GM19467 (cell line): ENCODE measurements around the gene P4HA3.

ENCODE experiments used
- ATAC-seq: cut with Tn5 transposase; IDR thresholded peaks from one replicate; pipeline ENCODE4 v1.9.1; 2021; ENCODE audit warnings: mild to moderate bottlenecking, moderate library complexity; ENCODE audit not compliant: unreplicated experiment

Gene P4HA3

DNA sequence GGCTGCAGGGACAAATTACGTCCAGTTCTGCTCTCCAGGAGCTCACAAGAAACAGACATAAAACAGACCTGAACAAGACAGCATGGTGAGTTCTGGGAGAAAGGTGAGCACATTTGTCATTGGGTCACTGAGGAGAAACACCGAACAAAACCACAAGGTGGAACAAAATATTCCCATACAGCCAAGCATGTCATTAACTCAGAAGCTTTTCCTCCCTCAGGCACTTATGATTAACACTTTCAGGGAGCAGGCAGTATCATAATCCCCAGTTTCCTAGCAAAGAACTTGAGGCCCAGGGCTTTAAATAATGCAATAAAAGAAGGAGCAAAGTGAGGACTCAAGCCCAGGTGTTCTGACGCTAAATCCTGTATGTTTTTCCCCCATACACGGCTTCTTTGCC is 43.0 kb downstream of the P4HA3 start:
- no peak for ATAC-seq

DNA sequence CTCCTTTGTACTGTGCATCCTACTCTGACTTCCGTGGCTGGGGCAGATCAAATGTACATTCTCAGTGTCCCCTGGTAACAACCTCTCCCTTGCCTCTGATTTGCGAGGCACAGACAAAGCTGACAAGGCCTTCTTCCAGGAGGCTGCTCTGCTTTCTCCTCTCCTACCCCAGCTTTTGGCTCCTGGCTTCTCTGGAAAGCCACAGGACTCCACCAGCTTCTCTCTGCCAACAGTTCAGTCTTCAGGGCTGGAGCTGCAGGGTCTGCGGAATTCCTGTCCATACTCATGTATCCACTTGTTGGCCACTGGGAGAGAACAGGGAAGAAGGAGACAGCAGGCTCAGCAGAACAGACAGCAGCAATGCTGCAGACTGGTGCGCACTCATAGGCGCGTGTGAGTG is 44.4 kb downstream of the P4HA3 start:
- ATAC-seq = no peak

DNA sequence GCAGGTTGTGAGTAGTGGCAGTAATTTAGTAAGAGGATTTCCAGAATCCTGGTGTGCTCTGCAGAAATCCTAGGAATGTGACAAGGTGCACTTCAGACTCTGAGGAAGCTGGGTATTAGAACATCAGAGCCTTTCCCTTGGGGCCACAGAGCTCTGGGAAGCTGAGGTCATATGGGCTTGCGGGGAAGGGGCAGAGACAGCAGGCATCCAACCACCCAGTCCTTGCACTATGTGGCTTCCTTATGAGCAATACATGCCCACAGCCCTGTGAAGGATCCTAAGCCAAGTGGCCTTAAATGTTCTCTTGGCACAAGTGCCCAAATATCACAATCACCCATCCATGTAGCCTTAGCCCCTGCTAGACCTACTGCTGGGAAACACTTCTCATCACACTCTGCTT is 46.2 kb downstream of the P4HA3 start:
- ATAC-seq = no peak

DNA sequence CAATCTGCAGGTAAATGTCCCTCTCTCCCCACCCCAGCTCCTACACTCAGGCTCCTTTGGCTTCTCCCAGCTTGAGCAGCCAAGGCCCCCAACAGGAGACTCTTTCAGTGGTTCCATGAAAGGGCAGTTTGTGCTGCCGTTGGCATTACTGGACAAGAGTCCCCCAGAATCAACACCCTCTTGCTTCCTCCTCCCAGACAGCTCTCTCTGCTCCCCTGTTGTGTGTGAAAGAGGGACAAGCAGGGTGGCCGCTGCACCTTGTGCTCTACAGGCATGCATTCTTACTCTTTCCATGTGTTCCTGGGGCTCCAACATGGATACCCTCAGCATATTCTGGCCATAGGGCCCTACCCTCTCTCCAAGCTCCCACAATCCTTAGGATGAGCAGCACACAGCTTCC is 48.7 kb downstream of the P4HA3 start:
- ATAC-seq = no peak

DNA sequence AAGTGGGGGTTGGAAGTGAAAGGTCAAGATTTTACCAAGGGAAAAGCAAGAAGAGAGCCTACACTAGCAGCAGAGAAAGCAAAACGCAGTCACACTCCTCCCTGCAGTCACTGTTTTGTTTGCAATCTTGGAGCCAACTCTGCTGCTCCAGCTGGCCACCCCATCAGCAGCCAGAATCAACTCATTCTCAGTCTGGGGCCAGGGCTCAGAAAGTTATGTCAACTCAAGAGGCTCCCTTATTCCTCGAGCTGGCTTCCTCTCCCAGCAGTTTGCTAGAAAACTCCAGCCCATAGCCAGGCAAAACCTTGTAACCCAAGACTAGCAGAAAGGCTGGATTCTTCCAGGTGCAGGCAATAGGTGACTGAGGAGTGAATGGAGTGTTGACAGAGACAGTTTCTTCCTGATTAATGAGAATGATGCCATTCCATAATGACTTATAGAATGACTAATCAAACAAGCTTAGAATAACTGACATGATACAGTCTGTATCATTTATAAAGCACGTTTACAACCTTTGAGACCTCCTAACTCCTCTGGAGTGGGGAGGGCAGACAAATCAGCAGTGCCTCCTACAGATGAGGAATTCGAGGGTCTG is 53.4 kb downstream of the P4HA3 start:
- ATAC-seq = no peak

DNA sequence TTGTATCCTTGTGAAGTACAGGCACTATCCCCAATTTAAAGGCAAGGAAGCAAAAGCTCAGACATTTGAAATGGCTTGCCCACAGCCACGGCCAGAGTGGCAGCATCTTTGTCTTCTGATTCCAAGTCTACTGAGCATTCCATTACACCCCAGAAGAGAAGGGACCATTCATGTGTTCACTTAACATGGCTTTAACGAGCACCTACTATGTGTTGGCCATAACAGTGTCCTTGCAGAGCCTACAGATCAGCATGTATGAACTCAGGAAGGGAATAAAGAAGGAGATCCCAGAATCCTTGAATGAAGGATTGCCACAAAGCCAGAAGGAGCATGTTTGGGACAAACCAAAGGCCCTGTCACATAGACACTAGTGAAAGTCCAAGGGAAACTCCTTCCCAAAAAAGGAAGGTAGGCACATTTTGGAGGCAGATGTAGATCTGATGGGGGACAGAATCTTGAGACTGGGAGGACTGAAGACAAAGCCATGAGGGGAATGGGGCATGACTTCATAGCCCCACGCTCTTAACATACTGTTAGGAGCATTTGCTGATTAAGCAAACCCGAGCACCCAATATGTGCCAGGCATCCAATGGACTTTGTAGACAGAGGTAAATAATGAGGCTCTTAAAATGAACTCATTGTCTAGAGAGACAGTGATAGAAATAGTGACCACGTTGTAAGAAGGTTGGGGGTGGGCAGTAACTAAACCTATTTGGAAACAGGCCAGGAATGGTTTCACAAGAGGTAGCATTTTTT is 54.9 kb downstream of the P4HA3 start:
- ATAC-seq = no peak

DNA sequence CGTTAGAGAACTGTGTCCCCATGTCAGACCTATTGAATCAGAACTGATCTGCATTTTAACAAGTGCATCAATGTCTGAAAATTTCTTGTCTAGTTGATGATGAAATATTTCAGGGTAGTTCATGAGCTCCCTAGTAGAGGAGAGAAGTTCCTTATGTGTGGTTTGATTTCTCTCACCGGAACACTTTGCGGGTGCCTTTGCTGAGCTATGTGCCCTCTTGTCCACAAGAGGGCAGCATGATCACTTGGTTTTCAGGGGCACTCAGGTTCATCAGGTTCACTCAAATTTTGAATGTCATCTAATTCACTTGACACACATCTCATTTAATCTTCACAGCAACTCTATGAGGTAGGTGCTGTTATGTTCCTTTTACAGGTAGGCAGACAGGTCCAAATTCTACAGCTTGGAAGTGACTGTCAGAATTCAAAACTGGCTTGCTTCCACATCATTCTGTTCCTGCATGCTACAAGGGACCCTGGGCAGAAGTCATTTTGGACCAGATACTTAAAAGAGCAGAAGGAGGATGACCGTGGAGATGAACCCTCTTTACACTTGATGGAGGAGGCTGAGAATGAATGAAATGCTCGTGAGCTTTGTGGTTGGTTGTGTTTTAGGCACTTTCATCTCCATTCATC is 55.6 kb downstream of the P4HA3 start:
- ATAC-seq = no peak

DNA sequence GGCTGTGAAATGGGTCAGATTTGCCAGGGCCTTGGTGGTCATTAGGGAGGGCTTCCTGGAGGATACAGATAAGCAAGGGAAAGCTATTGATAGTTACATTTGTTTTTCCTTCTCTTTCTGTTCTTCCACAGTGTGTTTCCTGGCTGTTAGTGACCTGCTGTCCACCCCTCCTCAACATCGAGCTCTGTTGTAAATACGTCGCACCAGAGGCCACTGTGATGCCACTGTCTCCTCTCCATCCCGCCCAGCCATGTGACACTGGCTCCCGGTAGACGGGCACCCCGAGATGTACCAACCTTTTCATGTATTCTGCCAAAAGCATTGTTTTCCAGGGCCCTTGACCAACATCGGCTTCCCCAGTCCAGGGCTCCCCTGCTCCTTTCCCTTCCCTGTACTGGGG is 58.1 kb downstream of the P4HA3 start:
- ATAC-seq = no peak

DNA sequence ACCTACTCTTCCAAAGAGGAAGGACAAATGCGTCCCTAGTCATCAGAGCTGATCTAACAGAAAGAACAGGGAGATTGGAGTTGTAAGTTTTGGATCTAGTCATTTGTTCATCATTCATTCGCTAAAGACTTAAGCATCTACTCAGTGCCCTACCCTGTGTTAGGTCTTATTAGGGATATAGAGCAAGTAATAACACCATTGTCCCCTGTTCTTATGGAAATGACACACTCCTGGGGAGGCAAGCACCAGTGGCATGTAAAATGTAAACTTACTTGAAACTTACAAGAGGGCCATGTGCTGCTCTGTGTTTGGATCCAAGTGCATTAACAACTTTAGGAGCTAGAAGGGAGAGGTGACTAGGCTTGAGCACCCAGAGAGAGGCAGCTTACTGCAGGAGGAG is 61.9 kb downstream of the P4HA3 start:
- no peak for ATAC-seq

DNA sequence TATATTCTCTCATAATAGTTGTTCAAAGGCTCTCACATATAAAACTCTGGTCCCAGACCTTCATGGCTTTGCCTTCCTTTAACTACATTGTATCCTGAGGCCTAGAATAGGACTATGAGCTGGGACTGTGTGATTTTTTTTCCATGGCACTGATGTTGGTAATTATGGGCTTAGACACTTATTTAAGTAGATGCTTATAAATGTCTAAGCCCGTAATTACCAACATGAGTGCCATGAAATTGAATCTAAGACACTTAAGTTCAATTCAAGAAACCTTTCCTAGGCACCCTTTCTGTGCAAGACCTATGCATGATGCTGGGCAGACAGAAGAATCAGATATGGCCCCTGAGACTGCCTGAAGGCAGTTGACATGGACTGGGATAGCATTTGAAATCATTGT is 63.0 kb downstream of the P4HA3 start:
- ATAC-seq = no peak

DNA sequence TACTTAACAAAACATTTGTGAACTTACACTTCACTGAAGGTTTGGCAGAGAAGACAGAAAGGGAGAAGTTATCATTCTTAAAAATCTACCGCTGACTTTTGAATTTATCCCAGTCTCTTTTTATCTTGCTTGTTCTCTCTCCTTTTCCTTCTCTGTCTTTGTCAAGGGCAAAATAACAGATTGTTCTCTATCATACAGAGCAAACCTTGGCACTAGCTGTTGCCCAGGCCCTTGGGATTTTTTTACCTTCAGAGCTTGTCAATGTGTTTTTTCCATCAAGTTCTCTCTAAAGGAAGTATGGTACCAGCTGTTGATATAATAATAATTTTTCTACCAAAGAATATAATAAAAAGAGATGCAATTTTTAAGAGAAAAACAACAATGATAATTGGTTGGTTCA is 73.2 kb downstream of the P4HA3 start:
- no peak for ATAC-seq

DNA sequence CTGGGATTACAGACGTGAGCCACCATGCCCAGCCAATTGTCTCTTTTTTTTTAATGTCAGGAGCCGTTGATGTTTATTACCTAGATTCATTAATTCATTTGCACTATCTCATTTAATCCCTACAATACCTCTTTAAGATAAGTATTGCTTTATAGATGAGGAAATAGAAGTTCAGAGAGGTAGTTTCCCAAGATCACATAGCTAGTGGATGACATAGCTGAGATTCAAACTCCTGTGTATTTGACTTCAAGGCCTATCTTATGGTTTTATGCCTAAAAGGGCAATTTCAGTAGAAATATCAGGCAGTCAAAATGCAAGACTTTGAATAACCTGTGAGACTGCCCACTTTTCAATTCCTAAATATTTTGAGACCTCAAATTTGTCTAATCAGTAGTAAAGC is 73.9 kb downstream of the P4HA3 start:
- no peak for ATAC-seq

DNA sequence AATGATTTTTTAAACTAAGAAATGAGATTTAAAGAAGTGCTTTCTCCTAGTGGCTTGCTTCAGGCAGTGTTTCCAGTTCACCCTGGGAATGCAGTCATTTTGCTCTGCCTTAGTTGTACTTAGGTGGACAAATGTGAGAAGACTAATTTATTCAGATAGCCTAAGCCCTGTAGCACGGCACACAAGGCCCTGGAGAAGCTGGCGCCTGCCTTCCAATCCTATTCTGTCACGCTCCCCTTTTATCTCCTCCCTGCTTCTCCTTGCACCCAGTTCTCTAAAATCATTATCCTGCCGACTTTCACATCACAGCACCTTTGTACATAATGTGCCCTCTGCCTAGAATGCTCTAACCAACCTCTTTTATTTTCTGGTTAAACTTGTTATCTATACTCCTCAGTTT is 76.3 kb downstream of the P4HA3 start:
- ATAC-seq = no peak

DNA sequence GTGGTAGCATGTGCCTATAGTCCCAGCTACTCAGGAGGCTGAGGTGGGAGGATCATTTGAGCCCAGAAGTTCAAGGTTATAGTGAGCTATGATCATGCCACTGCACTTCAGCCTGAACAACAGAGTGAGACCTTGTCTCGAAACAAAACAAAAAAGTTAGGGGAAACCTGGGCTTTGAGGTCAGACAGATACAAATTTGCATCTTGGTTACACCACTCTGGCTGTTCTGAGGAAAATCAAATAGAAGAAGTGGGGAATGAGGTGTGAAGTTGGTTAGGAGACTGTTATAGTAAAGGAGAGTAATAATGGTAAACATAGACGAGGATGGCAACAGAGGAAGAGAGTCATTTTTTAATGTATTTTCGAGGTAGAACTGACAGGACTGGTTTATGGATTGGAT is 77.8 kb downstream of the P4HA3 start:
- ATAC-seq = no peak

DNA sequence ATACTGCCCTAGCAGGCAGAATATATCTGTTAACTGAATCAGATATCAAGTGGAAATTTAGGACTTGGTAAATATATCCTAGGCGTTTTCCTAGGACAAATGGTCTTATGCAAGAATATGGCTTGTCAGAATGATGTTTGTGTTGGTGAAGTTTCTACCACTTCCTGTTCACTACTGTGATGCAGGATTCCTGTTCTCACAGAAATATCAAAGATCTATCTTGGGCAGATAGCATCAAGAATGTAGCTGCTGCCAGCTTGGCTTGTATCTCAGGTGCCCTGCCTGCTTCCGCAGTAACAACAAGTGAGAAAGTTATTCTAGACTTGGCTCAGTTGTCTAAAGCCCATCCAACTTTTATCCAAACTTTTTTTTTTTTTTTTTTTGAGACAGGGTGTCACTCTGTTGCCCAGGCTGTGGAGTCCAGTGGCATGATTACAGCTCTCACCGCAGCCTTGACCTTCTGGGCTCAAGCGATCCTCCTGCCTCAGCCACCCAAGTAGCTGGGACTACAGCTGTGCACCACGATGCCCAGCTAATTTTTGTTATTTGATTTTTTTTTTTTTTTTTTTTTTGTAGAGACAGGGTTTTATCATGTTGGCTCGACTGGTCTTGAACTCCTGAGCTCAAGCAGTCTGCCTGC is 79.0 kb downstream of the P4HA3 start:
- no peak for ATAC-seq

DNA sequence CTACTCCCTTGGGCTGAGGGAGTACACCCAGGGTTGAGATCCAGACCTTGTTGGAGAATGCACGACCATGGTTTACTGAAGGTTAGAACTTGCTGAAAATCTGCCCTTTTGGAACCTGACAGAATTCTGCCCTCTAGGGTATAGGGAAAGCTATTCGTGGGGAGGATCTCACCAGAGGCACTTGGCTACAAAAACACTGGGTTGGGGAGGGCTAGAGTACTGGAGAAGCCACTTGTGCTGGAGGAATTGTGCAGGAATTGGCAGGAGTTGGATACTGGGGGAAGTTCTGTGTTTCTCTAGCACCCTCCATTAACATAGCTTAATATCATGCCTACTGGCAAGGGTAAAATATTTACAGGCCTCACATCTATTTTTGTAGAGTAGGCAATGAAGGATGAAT is 84.5 kb downstream of the P4HA3 start:
- ATAC-seq = no peak

DNA sequence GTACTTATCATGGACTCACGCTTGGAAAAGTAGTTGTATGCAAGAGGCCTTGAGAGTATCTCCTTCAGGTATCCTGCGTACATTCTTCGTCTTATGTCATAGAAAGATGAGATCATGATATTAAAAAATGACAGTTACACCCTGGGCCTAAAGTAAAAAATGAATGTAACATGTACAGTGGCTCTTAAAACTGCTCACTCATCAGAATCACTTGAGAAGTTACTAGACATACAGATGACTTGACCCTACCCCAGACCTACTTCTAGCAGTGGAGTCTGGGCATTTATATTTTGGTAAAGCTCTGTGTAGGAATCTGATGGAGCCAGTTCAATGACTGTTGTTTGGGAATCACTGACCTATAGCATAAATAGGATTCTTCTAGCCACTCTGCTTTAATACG is 85.9 kb downstream of the P4HA3 start:
- ATAC-seq = no peak

DNA sequence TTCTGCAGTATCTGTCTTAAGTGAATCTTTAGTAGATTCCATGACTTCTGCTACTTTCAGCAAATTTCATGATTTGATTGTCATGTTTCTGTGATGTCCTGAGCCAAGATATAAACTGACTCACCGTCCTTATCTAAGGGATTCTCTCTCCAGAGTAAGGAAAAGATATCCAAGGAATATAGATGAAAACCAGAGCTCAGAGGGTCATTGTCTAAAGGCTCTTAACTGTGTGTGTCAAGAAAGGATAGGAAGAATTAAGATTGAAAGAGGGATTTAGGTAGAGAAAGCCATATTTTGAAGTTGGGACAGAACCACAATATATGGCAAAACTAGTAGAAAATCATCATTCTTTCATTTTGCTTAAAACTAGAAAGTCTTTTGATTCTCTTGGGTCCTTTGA is 89.6 kb downstream of the P4HA3 start:
- no peak for ATAC-seq

DNA sequence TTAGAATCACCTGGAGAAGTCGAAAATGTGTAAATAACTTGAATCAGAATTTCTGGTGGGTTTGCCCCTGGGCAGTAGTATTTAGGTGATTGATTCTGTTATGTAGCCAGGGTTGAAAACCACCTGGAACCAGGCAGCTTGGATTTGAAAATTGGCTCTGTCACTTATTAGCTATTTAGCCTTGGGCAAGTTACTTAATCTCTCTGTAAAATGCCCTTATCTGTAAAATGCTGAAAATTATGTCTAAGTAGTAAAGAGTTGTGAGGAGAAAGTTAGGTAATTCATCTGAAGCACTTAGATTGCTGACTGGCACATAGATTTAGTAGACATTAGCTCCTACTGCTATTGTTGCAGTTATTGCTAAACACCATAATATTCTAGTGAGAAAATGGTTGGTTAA is 91.1 kb downstream of the P4HA3 start:
- ATAC-seq = no peak
